HEK293T (cell line): ENCODE measurements around the gene CD164L2.
"Not testable (repeated sequence)": the region's sequence is repeated elsewhere in the genome, so short reads cannot be mapped to it uniquely, and the experiment has no call there.

ENCODE experiments used
- ARNT ChIP-seq: fragments of 450-650 bp; IDR thresholded peaks from 2 replicates; pipeline ENCODE4 v1.6.1; 2017; ENCODE audit warnings: mild to moderate bottlenecking
- BHLHE40 ChIP-seq: fragments of 450-650 bp; IDR thresholded peaks from 2 replicates; pipeline ENCODE4 v1.6.1; 2016; ENCODE audit warnings: mild to moderate bottlenecking, moderate library complexity, borderline replicate concordance
- CTBP1 ChIP-seq: fragments of 450-650 bp; IDR thresholded peaks from 2 replicates; pipeline ENCODE4 v1.6.1; 2016; ENCODE audit warnings: borderline replicate concordance
- ELF4 ChIP-seq: fragments of 450-650 bp; IDR thresholded peaks from 2 replicates; pipeline ENCODE4 v1.6.1; 2017; ENCODE audit warnings: antibody characterized with exemption
- FOXA1 ChIP-seq: fragments of 450-650 bp; IDR thresholded peaks from 2 replicates; pipeline ENCODE4 v1.6.1; 2016; ENCODE audit warnings: mild to moderate bottlenecking
- FOXK2 ChIP-seq: fragments of 450-650 bp; IDR thresholded peaks from 2 replicates; pipeline ENCODE4 v1.6.1; 2016; ENCODE audit warnings: mild to moderate bottlenecking
- FOXM1 ChIP-seq: fragments of 450-650 bp; IDR thresholded peaks from 2 replicates; pipeline ENCODE4 v1.6.1; 2017; ENCODE audit warnings: mild to moderate bottlenecking, borderline replicate concordance
- HDGF ChIP-seq: fragments of 450-650 bp; IDR thresholded peaks from 2 replicates; pipeline ENCODE4 v1.6.1; 2017; ENCODE audit warnings: antibody characterized with exemption, borderline replicate concordance
- NFRKB ChIP-seq: fragments of 450-650 bp; IDR thresholded peaks from 2 replicates; pipeline ENCODE4 v1.6.1; 2016; ENCODE audit warnings: mild to moderate bottlenecking, moderate library complexity
- SP1 ChIP-seq: fragments of 450-650 bp; IDR thresholded peaks from 2 replicates; pipeline ENCODE4 v1.6.1; 2017
- SUZ12 ChIP-seq: fragments of 450-650 bp; IDR thresholded peaks from 2 replicates; pipeline ENCODE4 v1.6.1; 2016; ENCODE audit warnings: mild to moderate bottlenecking
- TARDBP ChIP-seq: fragments of 450-650 bp; IDR thresholded peaks from 2 replicates; pipeline ENCODE4 v1.6.1; 2016
- ZNF384 ChIP-seq: fragments of 450-650 bp; IDR thresholded peaks from 2 replicates; pipeline ENCODE4 v1.6.1; 2016
- TF ChIP-seq, protein P1 (sequence below): fragments of 450-650 bp; IDR thresholded peaks from 2 replicates; pipeline ENCODE4 v1.6.1; 2016

DNA sequence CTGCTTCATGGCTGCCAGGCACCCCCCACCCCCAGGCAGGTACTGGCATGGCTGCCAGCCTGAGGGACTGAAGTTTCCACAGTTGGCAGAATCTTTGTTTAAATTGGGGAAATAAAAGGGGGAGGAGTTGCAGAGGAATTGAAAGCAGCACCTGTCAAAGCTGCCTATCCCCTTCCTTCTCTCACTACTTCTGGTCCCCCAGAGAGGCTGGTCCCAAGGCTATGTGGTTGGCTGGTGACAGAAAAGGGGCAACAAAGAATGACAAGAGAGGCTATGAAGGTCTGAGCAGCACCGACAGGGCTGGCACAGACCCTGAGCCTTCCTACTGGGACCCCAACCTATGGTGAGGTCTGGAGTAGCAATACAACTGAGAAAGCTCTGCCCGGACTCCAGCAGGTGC, 23.7 kb upstream of the CD164L2 start:
- TF ChIP-seq TARDBP, BHLHE40, FOXA1, ARNT, SP1, FOXM1, CTBP1, HDGF, NFRKB, ELF4, FOXK2, ZNF384, SUZ12: not testable (repeated sequence)
- TF ChIP-seq, protein P1, sequence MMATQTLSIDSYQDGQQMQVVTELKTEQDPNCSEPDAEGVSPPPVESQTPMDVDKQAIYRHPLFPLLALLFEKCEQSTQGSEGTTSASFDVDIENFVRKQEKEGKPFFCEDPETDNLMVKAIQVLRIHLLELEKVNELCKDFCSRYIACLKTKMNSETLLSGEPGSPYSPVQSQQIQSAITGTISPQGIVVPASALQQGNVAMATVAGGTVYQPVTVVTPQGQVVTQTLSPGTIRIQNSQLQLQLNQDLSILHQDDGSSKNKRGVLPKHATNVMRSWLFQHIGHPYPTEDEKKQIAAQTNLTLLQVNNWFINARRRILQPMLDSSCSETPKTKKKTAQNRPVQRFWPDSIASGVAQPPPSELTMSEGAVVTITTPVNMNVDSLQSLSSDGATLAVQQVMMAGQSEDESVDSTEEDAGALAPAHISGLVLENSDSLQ = not testable (repeated sequence)
